MM.1S (cell line): ENCODE measurements around the gene TBC1D9B.

Experiments used
- EZH2 ChIP-seq: fragments of 300-600 bp; sonication (generic); optimal IDR thresholded peaks from 2 replicates; pipeline ENCODE3; 2017; ENCODE audit warnings: low read depth, mild to moderate bottlenecking, antibody characterized with exemption, low read length, mixed read lengths
- EZH2phosphoT487 ChIP-seq: fragments of 300-600 bp; sonication (generic); IDR thresholded peaks from 2 replicates; pipeline ENCODE4 v1.6.1; 2018; ENCODE audit warnings: antibody characterized with exemption, low read length
- TF ChIP-seq, protein P1 (sequence below): fragments of 300-600 bp; sonication (generic); IDR thresholded peaks from 2 replicates; pipeline ENCODE4 v1.5.1; 2016; ENCODE audit warnings: antibody characterized with exemption, low read length, mixed read lengths

DNA sequence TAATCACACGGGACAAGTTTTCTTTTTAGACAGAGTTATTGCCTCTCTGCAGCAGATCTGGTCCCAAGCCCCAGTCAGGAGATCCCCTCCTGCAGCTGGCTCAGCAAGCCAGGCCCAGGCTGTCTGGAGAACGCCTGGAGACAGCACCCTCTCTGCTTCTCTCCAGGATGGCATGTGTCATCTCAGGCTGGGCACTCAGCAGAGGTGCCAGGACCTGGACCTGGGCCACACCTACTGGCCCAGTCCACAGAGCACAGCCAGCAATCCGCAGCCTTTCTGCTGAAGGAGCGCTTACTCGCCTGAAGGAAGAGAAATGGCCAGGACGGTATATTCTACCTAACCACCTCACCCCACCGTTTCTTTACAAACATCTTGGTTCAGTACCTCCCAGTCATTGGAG, 4.7 kb upstream of the TBC1D9B start:
- TF ChIP-seq, protein P1, sequence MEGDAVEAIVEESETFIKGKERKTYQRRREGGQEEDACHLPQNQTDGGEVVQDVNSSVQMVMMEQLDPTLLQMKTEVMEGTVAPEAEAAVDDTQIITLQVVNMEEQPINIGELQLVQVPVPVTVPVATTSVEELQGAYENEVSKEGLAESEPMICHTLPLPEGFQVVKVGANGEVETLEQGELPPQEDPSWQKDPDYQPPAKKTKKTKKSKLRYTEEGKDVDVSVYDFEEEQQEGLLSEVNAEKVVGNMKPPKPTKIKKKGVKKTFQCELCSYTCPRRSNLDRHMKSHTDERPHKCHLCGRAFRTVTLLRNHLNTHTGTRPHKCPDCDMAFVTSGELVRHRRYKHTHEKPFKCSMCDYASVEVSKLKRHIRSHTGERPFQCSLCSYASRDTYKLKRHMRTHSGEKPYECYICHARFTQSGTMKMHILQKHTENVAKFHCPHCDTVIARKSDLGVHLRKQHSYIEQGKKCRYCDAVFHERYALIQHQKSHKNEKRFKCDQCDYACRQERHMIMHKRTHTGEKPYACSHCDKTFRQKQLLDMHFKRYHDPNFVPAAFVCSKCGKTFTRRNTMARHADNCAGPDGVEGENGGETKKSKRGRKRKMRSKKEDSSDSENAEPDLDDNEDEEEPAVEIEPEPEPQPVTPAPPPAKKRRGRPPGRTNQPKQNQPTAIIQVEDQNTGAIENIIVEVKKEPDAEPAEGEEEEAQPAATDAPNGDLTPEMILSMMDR = no peak
- TF ChIP-seq EZH2 = no peak
- TF ChIP-seq EZH2phosphoT487 = no peak
